Measurements from ENCODE around the gene C2orf42. TPM values are rescaled to one million over a fixed set of nuclear protein-coding genes. Genes with fewer than 3 reads are reported as not detected.
A peak's percentile ranks its signal among the peaks of the same experiment; 100 is the strongest.

The C2orf42 gene
- total and polyA plus RNA-seq, 10 of the 15 experiments (the other 5 are each of a cell fraction or from before 2014, with no cell fraction given): 5.5 to 19.8 (median 11.5) TPM

DNA sequence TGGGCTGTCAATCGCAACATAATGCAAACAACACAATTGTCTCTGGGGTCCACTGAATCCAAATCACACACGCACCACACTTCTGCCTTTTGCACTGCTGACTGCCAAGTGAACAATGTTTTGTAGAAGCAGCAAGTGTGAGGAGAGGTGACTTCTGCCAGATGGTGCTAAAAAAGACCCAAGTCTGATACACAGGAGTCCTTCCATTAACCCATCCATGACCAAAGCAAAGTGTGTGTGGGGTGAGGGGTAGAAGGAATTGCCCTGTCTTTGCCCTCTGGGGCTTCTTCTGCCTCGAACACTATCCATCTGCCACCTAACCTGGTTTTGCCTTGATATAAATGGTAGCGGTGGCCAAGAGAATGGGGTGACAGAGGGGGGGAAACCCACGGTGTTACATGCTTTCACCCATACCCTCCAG, 50.0 kb downstream of the C2orf42 start:
- ATAC-seq (no peak), FAIRE-seq (peak; percentile 79), DNase-seq (ENCODE audit: low read depth, low spot score) (no peak)
- Histone ChIP-seq H3K9me3 (replicated peaks; ENCODE audit: control insufficient read depth, insufficient read depth, low read length) (no peaks in the 10 kb centered on the region), H3K79me2 (ENCODE audit: control insufficient read depth, insufficient read depth, low read length) (peaks cover 18% of the 10 kb centered on the region), H4K20me1 (ENCODE audit: control insufficient read depth, insufficient read depth) (no peaks in the 10 kb centered on the region), H3K4me2 (ENCODE audit: control insufficient read depth, insufficient read depth) (peak overlapping the region; percentile 82), H2AFZ (ENCODE audit: control insufficient read depth, low read depth, low read length) (peak overlapping the region; percentile 25), H3K36me3 (ENCODE audit: control insufficient read depth in 2 of 2, insufficient read depth in 2 of 2, low read length in 1 of 2) (no peaks in the 10 kb centered on the region), H3K4me1 (ENCODE audit: control insufficient read depth, insufficient read depth, low read length) (peaks cover 31% of the 10 kb centered on the region), H3K4me3 (peak overlapping the region; percentile 37; the same call in 1 of the 2 replicates), H3K27ac (ENCODE audit: control insufficient read depth, insufficient read depth) (peak overlapping the region; percentile 97), H3K27me3 (replicated peaks in 1 of 2; ENCODE audit: control insufficient read depth in 2 of 2, insufficient read depth in 2 of 2, low read length in 1 of 2) (no peaks in the 10 kb centered on the region), H3K9ac (ENCODE audit: control insufficient read depth, insufficient read depth, low read length) (peak overlapping the region; percentile 76)
- RAD21 ChIA-PET (ENCODE audit: unreplicated experiment): interaction anchor here (1.0 to 10.5 kb wide), 14 partner anchors 8 to 228 kb away, joined by 3 to 181 read pairs (median 22); partner anchors contain the start of genes C2orf42, MXD1 and PCBP1
- BruUV-seq (replicated peaks): no TSS peak
- SMC1A ChIA-PET (ENCODE audit: uncharacterized antibody, unreplicated experiment): interaction anchor here (1.0 to 13.4 kb wide), 10 partner anchors 8 to 226 kb away, joined by 3 to 311 read pairs (median 8); partner anchors contain the start of gene MXD1
- 31% methylated on average over 5 of the region's 5 CpGs for WGBS (ENCODE audit: insufficient coverage, insufficient replicate concordance, low lambda C conversion rate, missing lambda C conversion rate)
- POLR2A ChIA-PET: interaction anchor here (0.6 to 13.8 kb wide), 9 partner anchors 8 to 227 kb away, joined by 3 to 263 read pairs (median 23); partner anchors contain the start of gene MXD1
- intact Hi-C loops (cut with micrococcal nuclease; ENCODE audit: unreplicated experiment): loop anchor here (1.0 to 5.0 kb wide), 3 partner anchors 16 to 162 kb away; partner anchors contain the start of gene FAM136A
- in situ Hi-C loops (cut with MboI): no loop called here
- CTCF ChIA-PET: interaction anchor here (0.7 to 7.3 kb wide), 8 partner anchors 25 to 228 kb away, joined by 3 to 111 read pairs (median 9); partner anchors contain the start of genes MXD1 and PCBP1
- TF ChIP-seq MTA2 (IDR thresholded peaks at IDR 0.05; ENCODE audit: low read depth) (no peak), IKZF2 (IDR thresholded peaks at IDR 0.05) (no peak), TARDBP (IDR thresholded peaks at IDR 0.05; ENCODE audit: borderline replicate concordance) (no peak), SMARCA5 (IDR thresholded peaks at IDR 0.05) (no peak), SMC3 (IDR thresholded peaks at IDR 0.05; ENCODE audit: borderline replicate concordance, low read length) (no peak), SMAD1 (IDR thresholded peaks at IDR 0.05; ENCODE audit: low read depth, partially characterized antibody) (no peak), RAD51 (IDR thresholded peaks at IDR 0.05) (no peak), TCF3 (IDR thresholded peaks at IDR 0.05; ENCODE audit: borderline replicate concordance, insufficient read depth, low read depth, low read length) (no peak), ATF7 (IDR thresholded peaks at IDR 0.05; ENCODE audit: low read depth) (no peak), RELA (IDR thresholded peaks at IDR 0.05; ENCODE audit: borderline replicate concordance, partially characterized antibody) (peak; percentile 60), RUNX3 (IDR thresholded peaks at IDR 0.05; ENCODE audit: low read length) (peak; percentile 45; the same call in 1 of the 2 replicates), DPF2 (IDR thresholded peaks at IDR 0.05) (peak; percentile 8; the same call in 1 of the 2 replicates), NFIC (IDR thresholded peaks at IDR 0.05; ENCODE audit: low read depth, low read length) (peak; percentile 49; the same call in 1 of the 2 replicates), CBX3 (IDR thresholded peaks at IDR 0.05; ENCODE audit: borderline replicate concordance, low read depth) (no peak), TCF12 (IDR thresholded peaks at IDR 0.05; ENCODE audit: low read depth, low read length) (0 out of 2 replicates have a peak, but pooled peaks have one; percentile 22)
- TF ChIP-seq, protein P1, sequence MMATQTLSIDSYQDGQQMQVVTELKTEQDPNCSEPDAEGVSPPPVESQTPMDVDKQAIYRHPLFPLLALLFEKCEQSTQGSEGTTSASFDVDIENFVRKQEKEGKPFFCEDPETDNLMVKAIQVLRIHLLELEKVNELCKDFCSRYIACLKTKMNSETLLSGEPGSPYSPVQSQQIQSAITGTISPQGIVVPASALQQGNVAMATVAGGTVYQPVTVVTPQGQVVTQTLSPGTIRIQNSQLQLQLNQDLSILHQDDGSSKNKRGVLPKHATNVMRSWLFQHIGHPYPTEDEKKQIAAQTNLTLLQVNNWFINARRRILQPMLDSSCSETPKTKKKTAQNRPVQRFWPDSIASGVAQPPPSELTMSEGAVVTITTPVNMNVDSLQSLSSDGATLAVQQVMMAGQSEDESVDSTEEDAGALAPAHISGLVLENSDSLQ (IDR thresholded peaks at IDR 0.05): 0 out of 2 replicates have a peak, but pooled peaks have one; percentile 4
- TF ChIP-seq, protein P2, sequence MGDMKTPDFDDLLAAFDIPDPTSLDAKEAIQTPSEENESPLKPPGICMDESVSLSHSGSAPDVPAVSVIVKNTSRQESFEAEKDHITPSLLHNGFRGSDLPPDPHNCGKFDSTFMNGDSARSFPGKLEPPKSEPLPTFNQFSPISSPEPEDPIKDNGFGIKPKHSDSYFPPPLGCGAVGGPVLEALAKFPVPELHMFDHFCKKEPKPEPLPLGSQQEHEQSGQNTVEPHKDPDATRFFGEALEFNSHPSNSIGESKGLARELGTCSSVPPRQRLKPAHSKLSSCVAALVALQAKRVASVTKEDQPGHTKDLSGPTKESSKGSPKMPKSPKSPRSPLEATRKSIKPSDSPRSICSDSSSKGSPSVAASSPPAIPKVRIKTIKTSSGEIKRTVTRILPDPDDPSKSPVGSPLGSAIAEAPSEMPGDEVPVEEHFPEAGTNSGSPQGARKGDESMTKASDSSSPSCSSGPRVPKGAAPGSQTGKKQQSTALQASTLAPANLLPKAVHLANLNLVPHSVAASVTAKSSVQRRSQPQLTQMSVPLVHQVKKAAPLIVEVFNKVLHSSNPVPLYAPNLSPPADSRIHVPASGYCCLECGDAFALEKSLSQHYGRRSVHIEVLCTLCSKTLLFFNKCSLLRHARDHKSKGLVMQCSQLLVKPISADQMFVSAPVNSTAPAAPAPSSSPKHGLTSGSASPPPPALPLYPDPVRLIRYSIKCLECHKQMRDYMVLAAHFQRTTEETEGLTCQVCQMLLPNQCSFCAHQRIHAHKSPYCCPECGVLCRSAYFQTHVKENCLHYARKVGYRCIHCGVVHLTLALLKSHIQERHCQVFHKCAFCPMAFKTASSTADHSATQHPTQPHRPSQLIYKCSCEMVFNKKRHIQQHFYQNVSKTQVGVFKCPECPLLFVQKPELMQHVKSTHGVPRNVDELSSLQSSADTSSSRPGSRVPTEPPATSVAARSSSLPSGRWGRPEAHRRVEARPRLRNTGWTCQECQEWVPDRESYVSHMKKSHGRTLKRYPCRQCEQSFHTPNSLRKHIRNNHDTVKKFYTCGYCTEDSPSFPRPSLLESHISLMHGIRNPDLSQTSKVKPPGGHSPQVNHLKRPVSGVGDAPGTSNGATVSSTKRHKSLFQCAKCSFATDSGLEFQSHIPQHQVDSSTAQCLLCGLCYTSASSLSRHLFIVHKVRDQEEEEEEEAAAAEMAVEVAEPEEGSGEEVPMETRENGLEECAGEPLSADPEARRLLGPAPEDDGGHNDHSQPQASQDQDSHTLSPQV (IDR thresholded peaks at IDR 0.05): 0 out of 2 replicates have a peak, but pooled peaks have one; percentile 41
- TF ChIP-seq, protein P3, sequence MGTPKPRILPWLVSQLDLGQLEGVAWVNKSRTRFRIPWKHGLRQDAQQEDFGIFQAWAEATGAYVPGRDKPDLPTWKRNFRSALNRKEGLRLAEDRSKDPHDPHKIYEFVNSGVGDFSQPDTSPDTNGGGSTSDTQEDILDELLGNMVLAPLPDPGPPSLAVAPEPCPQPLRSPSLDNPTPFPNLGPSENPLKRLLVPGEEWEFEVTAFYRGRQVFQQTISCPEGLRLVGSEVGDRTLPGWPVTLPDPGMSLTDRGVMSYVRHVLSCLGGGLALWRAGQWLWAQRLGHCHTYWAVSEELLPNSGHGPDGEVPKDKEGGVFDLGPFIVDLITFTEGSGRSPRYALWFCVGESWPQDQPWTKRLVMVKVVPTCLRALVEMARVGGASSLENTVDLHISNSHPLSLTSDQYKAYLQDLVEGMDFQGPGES (IDR thresholded peaks at IDR 0.05): no peak
